ENCODE results near the gene TSPAN9. TPM values are rescaled to one million over a fixed set of nuclear protein-coding genes. Genes with fewer than 3 reads are reported as not detected.

TSPAN9 gene
- total and polyA plus RNA-seq, 10 of the 15 experiments (the other 5 are each of a cell fraction or from before 2014, with no cell fraction given), result 0.03 to 1.0 (median 0.12) TPM; not detected in 5

- TF ChIP-seq CEBPZ (IDR thresholded peaks at IDR 0.05; ENCODE audit: low read depth, low read length) (no peak), NFIC (IDR thresholded peaks at IDR 0.05; ENCODE audit: low read depth, low read length) (no peak), ELK1 (IDR thresholded peaks at IDR 0.05; ENCODE audit: low read depth, low read length) (no peak), NFXL1 (IDR thresholded peaks at IDR 0.05; ENCODE audit: borderline replicate concordance) (no peak), HDGF (IDR thresholded peaks at IDR 0.05) (no peak)
Measured at GRCh38 chr12:3172124-3173007, 95.2 kb downstream of the TSPAN9 start (continued).

- no peak overlapping the region for H3K9ac ChIP-seq (ENCODE audit: control insufficient read depth, insufficient read depth, low read length)
- H3K27me3 ChIP-seq (replicated peaks in 1 of 2; ENCODE audit: control insufficient read depth in 2 of 2, insufficient read depth in 2 of 2, low read length in 1 of 2), result peaks cover 0 to 7% of the 10 kb centered on the region in 2 experiments; a peak in 2 of 4 replicates
- POLR2A ChIA-PET, result no interaction called here
- FAIRE-seq (no peak), ATAC-seq (no peak), DNase-seq (ENCODE audit: low read depth, low spot score) (no peak)
- BruUV-seq (replicated peaks), result no TSS peak
- 28% methylated on average over 14 of the region's 14 CpGs for WGBS (ENCODE audit: insufficient coverage, insufficient replicate concordance, low lambda C conversion rate, missing lambda C conversion rate)
- RAD21 ChIA-PET (ENCODE audit: unreplicated experiment), result no interaction called here
- no peak overlapping the region for H3K27ac ChIP-seq (ENCODE audit: control insufficient read depth, insufficient read depth)
- H3K4me2 ChIP-seq (ENCODE audit: control insufficient read depth, insufficient read depth), result no peak overlapping the region
- H3K36me3 ChIP-seq (ENCODE audit: control insufficient read depth in 2 of 2, insufficient read depth in 2 of 2, low read length in 1 of 2), result no peaks in the 10 kb centered on the region
- H3K9me3 ChIP-seq (replicated peaks; ENCODE audit: control insufficient read depth, insufficient read depth, low read length), result no peaks in the 10 kb centered on the region
- H4K20me1 ChIP-seq (ENCODE audit: control insufficient read depth, insufficient read depth), result no peaks in the 10 kb centered on the region
- SMC1A ChIA-PET (ENCODE audit: uncharacterized antibody, unreplicated experiment), result no interaction called here
- H3K4me1 ChIP-seq (ENCODE audit: control insufficient read depth, insufficient read depth, low read length), result no peaks in the 10 kb centered on the region
- H3K4me3 ChIP-seq, result no peak overlapping the region
- H2AFZ ChIP-seq (ENCODE audit: control insufficient read depth, low read depth, low read length), result no peak overlapping the region
- no peaks in the 10 kb centered on the region for H3K79me2 ChIP-seq (ENCODE audit: control insufficient read depth, insufficient read depth, low read length)
- intact Hi-C loops (cut with micrococcal nuclease; ENCODE audit: unreplicated experiment) (no loop called here), in situ Hi-C loops (cut with MboI) (no loop called here)
- CTCF ChIA-PET, result no interaction called here
- TF ChIP-seq ZNF687 (IDR thresholded peaks at IDR 0.05) (no peak), MYB (IDR thresholded peaks at IDR 0.05; ENCODE audit: borderline replicate concordance, low read depth, low read length) (no peak), CHD1 (IDR thresholded peaks at IDR 0.05; ENCODE audit: low read depth, low read length) (no peak), NFIC (IDR thresholded peaks at IDR 0.05; ENCODE audit: low read depth, low read length) (no peak), CREB1 (IDR thresholded peaks at IDR 0.05; ENCODE audit: low read depth) (no peak), ZNF217 (IDR thresholded peaks at IDR 0.05) (no peak), ATF2 (IDR thresholded peaks at IDR 0.05; ENCODE audit: low read length) (no peak)
Measured at GRCh38 chr12:3173008-3173553, 95.9 kb downstream of the TSPAN9 start.
